GM19372 (cell line): Measurements from ENCODE around the gene ARHGAP21.

Experiments used
- ATAC-seq: cut with Tn5 transposase; IDR thresholded peaks from one replicate; pipeline ENCODE4 v1.9.1; 2021; ENCODE audit warnings: mild to moderate bottlenecking, low read depth, moderate library complexity; ENCODE audit not compliant: unreplicated experiment

The ARHGAP21 gene

DNA sequence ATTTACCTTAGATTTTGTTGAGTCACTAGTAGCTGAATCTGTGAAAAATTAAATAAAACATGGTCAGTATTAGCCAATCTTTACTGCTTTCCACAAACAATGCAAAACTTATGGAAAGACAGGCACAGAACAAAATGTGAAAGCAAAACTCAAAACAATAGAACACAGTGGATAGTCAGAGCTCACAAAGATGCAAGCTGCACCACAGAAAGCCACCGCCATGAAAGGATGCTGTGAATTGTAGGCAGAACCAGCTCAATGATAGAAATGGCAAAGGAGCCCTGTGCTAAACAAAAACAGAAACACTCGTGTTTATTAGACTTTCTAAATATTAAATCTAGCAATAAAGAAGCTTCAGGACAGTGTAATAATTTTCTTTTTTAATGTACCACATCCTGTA is 134.4 kb downstream of the ARHGAP21 start:
- ATAC-seq, result no peak

DNA sequence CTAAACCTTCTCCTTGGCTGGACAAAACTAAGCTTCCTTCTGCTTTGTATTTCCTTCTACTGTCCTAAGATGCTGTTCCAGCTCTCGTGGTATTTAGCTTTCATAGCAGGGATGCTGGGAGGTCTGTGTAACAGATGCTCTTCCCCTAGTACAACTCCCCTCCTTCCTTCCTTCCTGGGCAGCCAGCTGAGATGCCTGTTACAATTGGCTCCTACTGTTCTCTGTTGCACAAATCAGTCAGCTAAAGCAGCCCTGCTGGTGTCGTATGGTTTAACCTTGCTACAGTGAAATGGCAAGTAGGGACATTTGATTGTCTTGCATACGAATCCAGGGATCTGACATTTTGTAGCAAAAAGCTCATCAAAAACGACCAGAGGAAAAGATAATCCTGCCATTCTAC is 143.8 kb downstream of the ARHGAP21 start:
- ATAC-seq, result no peak

DNA sequence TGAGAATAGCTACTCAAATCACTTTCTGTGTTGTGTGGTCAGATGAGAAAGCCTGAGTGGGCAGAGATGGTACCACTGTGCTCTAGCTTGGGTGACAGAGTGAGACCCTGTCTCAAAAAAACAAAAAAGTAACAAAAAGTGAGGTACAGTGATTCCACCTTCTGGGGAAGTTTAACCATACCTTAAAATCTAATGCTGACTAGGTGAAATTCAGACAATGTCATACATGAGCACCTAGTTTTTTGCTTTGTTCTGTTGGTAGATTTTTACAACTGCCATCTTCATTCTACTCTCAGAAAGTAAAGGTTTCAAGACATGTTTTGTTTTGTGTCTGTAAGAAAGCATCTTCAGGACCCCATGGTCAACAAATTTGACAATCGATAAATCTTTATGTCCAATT is 144.2 kb downstream of the ARHGAP21 start:
- no peak for ATAC-seq

DNA sequence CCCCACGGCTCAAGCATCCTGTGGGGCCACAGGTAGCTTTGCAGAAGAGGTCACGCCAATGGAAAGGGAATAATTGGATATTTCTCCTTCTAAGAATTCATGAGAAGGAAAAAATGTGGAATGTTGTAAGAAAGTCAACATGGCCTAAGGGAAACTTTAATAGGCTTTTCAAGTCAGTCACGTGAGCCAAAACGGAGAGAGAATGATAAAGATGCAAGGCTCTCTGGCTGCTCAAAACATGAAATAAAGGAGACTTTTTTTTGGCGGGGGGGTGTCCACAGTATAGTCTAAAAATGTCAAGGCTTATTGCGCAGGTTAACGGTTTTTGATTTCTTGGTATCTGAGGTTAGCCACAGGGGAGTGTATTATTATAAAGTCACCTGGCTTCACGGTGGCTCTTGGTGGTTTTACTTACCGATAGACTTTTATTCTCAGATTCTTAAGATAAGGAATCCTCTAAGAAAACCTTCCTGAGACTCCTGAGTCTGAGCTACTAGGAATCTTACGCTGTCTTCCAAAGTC is 148.1 kb downstream of the ARHGAP21 start:
- ATAC-seq, result no peak

DNA sequence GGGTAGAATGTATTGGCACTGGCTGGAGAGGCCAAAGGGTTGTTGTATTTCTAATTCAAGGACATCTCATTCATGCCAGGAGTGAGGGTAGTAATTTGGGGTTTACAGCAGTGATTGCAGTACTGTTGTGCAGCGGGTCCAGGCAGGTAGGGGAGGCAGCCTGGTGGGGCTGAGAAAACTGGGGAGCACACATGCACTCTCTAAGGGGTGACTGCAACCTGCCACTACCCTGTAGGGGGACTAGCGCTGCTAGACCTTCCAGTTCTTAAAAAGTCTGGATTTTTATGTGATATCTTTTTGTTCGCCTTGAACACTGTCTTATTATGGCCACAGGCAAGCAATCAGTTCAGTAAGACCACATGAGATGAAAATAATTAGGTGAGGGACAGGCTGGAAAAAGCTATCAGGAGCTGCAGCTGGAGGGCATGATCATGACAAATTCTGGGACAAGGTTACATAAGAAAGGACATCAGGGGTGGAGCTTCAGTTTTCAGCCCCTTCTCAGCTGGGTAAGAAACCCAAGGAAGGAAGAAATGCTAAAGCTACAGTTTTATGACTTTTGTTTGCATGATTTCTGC is 149.0 kb downstream of the ARHGAP21 start:
- no peak for ATAC-seq

DNA sequence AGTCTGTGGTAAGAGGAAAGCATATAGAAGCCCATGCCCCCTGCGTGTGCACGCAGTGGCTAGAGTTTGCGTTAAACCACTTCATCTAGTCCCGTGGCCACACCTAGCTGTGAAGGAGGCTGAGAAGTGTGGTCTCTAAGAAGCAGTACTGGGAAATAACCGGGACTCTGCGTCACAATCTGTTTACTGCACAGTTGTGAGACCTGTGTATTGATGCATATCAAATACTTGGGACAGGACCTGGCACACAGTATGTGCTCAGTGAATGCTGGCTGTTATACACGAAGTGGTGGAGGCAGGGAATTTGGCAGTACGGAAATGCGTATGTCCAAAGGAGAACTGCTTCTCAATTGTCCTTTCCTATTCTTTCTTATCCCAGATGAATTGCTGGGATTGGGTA is 149.5 kb downstream of the ARHGAP21 start:
- ATAC-seq, result no peak

DNA sequence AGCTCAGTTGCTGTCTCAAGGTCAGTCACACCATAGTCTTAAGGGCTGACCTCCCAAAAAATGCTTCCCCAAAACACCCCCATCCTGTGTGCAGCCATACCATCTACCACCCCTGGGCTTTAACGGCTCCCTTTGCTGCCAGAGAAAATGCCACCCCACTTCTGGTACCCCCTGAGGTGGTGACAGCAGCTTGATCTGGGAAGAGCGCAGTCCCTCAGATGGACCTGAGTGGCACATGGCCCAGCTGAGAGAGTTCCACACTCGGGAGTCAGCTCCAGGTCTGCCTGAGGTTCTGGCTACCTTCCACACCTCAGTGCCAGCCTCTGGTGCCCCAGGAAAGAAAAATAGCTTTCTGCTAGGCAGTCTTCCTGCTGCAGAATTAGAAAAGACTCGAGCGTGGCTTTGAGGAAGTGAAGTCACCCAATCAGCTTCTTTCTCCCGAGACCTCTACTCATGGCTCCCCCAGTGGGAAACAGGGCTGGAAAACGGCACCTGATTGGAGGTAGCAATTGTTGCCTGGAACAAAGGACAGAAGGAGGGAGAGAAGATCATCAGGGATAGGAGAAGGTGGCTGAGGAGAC is 151.7 kb downstream of the ARHGAP21 start:
- ATAC-seq, result no peak

DNA sequence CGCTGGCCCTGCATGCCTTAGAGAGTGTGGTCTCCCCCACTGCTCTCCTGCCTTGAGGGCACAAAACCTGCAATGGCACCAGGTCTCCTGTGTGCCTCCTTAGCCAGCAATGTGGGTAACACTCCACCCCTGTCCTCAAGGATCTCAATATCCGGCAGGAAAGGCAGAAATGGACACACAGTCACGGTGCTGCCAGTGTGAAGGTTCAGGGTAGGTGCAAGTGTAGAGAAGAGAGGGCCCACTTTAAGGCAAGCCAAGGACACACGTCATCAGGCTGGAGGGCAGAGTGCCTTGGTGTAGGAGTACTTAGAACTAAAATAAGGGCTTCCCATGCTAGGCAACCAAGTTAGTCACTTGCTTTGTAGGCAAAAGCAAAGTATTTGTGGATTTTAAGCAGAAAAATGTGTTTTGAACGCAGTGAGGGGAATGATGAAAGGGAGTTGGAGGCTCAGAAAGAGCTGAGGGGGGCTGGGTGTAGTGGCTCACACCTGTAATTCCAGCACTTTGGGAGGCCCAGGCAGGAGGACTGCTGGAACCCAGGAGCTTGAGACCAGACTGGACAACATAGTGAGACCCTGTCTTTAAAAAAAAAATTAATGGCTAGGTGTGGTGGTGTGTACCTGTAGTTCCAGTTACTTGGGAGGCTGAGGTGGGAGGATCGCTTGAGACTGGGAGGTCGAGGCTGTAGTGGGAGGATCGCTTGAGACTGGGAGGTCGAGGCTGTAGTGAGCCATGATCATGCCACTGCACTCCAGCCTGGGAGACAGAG is 152.8 kb downstream of the ARHGAP21 start:
- ATAC-seq, result no peak

DNA sequence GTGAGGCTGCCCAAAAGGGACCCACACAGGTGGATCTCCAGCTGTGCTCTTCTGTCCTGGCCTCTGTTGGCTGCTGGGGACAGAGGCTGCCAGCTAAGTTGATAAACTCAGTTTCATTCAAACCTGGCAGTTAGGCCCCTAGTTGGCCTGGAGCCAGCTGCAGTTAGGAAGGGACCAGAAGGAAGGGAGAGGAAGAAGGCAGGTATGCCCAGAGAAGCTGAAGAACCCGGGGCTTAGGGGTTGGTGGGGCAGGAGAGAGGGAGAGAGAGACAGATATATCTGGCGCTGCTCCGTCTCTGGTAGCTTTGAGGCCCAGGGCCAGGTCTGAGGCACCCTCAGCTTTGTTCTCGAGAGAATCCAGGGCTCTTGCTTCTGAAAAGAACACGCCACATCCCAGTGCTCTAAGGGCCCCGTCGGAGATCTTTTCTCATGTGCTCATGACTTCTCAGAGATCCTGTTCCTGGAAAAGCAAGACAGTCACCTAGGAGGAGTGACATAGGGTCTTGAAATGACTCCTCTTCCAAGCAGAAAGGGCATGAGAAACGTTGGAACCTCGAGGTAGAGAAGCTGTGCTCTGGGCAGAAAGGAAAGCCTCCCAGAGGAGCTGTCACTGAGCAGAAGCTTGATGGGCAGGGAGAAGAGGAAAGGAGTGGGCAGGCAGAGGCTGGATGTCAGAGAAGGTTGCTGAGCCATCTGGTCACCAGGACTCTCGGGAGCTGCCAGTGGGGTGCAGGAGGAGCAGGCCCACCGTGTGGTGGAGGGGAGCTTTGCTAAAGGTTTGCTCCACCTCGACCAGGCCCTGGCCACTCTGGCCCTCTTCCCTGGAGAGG is 153.6 kb downstream of the ARHGAP21 start:
- no peak for ATAC-seq

DNA sequence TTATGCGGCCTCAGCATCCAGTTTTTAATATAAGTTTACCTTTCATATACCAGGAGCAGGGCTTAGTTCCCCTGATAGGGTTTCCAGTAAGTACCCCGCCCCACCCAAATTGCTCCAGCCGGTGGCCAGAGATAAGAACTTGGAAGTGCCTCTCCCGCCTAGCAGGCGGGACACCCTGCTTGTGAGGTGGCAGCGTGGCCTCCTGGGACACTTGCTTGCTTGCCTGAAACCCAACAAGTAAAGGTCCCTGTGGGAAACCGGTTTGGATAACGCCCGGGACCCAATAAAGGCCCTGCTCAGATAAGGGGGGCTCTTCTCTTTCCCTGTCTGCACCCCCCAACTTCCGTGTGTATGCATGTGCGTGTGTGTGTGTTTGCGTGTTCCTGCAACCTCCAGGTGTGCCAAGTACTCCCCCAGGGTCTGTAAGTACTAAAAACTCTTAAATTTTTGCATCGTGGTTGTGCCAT is 154.3 kb downstream of the ARHGAP21 start:
- ATAC-seq, result no peak

DNA sequence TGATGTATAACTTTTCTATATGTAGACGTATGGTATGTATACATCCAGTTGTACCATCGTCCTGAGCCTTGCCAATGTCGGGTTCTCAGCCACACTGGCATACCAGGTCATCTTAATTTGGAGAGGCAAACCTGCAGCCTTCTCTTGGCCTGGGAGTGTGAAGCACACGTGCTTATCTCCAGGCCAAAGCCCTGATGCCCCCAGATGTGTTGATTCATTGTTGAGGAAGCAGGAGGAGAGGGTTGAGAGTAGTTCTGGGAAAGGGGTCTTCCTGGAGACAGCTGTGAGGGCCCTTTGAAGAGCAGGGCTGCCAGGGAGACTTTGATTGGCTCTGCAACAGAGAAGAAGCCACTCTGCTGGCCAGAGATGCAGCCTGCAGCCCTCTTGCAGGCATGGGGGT is 155.6 kb downstream of the ARHGAP21 start:
- ATAC-seq, result no peak

DNA sequence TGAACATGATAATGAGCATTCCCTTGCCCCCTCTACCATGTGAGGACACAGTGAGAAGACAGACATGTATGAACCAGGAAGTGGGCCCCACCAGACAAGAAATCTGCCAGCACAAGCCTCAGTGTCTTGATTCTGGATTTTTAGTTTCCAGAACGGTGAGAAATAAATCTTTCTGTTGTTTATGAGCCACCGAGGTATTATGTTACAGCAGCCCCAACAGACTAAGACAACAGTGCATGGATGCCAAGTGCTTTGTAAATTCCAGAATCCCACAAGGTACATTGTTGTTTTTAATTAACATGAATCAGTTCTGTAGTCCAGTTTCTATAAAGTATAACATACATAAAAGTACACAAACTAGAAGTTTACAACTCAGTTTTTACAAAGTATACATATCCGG is 162.2 kb downstream of the ARHGAP21 start:
- ATAC-seq, result no peak

DNA sequence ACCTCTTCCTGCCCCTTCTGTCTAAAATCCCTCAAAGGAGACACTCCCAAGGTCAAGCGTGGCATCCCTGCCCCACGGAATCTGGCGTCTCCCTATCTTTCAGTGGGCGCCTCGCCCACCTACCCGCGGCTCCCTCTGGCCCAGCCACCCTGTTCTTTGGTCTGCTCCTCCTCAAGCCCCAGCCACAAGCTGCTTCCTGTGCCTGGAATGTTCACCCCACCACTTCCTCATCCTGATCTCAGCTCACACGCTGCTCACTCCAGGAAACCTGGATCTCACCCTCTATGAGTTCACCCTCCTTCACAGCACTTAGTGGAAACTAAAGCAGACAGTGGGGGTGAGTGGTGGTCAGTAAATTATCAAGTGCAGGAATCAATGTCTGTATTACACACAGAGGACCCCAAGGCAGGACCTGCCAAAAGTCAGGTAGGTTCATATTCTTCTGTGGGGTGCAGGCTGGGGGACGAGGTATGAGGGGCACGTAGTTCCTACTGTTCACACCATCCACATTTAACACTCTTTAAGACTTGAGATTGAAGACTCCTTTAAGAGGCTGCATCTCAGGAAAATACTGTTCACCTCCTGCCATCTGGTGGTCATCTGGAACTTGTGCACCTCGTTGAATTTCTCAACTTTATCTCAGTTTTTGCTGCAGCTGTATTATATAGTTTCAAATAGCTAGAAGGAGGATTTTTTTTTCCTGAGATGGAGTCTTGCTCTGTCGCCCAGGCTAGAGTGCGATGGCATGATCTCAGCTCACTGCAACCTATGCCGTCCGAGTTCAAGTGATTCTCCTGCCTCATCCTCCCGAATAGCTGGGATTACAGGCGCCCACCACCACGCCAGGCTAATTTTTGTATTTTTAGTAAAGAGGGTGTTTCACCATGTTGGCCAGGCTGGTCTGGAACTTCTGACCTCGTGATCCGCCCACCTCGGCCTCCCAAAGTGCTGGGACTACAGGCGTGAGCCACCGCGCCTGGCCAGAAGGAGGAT is 166.6 kb downstream of the ARHGAP21 start:
- ATAC-seq, result peak; percentile 66

DNA sequence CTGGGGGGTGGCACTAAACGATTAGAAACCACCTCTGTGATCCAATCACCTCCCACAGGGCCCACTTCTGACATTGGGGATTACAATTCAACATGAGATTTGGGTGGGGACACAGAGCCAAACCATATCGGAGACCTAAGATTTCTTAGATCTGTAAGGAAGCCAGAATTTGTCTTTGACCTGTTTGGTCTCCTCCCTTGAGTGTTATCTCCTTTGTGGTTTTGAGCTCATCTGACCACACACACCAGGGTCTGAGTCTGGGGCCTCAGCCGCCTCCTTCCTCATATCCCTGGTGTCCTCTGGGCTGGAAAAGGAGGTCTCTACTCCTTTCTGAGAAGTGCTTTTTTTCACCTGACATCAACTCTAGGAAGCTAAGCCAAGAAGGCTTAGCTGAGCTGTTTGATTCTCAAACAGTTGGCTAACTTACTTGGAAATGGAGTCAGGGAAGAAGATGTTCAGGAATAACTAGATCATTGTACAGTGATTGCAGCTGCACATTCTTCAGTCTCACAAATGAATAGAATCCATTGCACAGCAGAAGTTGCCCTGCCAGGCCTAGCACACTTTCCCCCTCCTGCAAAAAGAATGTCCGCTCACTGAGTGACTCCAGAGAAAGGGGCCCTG is 167.4 kb downstream of the ARHGAP21 start:
- ATAC-seq, result no peak

DNA sequence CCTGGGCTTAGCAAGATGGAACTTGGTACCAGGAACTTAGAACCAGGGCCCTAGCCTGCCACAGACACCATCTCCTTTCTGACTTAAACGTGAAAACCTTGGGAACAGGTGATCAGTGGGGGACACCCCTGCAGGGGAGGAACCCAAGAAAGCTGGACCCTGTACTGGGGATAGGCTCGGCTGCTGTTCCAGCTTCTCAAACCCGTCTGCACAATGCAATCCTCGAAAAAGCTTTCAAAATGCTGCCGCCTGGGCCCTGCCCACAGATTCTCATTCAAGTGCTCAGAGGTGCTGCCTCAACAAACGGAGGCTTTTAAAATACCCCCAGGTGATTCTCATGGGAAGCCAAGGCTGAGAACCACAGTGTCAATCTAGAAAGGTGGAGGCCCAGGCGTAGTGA is 169.7 kb downstream of the ARHGAP21 start:
- ATAC-seq, result no peak

DNA sequence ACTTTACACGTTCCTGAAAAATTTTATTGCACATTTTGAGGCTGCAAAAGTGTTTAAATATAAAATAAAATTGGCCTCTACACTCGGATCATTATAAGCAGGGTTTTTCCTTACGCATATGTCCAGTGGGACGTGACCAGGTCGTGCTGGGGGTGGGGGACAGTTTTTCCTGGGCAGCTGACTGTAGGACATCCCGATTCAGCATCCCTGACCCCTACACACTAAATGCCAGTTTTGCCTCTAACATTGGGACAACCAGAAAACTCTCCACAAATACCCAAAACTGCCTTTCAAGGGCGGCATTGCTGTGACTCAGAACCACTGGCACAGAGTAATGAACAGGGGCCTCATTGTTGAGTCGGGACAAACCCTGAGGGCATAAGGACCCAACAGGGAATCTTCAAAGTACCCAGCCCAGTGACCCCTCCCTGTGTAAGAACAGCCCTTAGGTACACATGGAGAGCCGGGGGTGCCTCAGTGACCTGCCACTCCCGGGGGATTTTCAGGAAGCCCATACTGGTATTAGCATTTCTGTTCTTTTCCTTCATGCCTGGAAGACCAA is 170.6 kb downstream of the ARHGAP21 start:
- no peak for ATAC-seq

DNA sequence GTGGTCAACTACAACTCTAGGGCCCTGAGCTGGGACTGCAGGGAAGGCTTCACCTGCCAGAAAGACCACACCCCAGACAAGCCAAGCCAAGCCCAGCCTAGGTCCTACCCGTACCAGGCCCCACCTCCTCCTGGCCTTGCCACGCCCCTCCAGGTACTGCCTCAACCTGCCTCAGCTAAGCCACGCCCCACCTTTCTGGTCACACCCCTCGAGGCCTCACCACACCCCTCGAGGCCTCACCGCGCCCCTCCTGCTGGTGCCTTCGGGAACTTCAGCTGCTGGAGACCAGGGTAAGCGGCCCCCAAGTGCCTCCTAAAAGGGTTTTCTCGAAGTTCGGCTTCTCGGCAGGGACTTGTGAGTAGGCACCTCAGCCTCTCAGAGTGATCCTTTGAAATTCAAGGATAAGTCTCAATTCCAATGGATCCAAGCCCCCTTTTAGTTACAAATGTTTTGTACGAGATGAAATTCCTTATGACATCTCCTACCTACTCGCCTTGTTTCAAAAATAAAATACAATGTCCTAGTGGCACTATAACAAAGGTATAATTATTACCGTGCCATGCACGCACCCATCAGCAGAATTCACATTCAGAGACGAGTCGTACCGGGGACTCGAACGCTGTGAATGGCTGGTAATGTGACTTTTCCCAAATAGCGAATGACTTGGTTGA is 171.2 kb downstream of the ARHGAP21 start:
- ATAC-seq, result peak; percentile 67

DNA sequence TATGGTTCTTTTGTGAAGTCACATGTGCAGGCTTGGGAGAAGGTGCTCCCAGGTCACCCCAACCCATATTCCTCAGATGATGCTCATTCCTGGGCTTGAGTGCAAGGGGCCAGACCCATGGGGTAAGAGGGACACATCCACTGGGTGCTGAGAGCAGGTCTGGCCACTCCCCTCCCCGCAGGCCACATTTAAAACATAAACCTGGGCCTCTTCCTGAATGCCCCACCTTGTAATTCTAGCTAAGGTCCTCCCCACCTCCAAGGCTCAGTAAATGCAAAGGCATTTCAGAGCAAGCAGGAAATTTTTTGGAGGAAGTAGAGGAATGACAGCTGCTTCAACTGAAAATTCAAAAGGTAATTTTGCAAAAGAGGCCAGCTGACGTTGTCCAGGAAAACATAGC is 172.5 kb downstream of the ARHGAP21 start:
- no peak for ATAC-seq
